GM18951 (cell line): ENCODE measurements around the gene SH2B3.

Experiments
- POLR2A ChIP-seq: IDR thresholded peaks from 4 replicates; pipeline ENCODE4 v1.6.1; 2011; ENCODE audit warnings: mild to moderate bottlenecking; ENCODE audit not compliant: insufficient read length, insufficient read depth; ENCODE audit errors: extremely low read depth
- in situ Hi-C: fragments of 300-500 bp; cut with MboI; formaldehyde crosslinking; loops from one replicate; pipeline ENCODE4 v1.12.0; 2022; ENCODE audit warnings: low sequenced_read_pairs, mixed read lengths, inconsistent platforms; ENCODE audit not compliant: unreplicated experiment

Gene SH2B3

GRCh38 chr12:111434680-111435338 is 29.1 kb downstream of the SH2B3 start:
- in situ Hi-C loops: no loop called here
- TF ChIP-seq POLR2A: no peak

GRCh38 chr12:111435661-111436201 is 30.0 kb downstream of the SH2B3 start:
- no peak for TF ChIP-seq POLR2A
- in situ Hi-C loops: no loop called here

DNA sequence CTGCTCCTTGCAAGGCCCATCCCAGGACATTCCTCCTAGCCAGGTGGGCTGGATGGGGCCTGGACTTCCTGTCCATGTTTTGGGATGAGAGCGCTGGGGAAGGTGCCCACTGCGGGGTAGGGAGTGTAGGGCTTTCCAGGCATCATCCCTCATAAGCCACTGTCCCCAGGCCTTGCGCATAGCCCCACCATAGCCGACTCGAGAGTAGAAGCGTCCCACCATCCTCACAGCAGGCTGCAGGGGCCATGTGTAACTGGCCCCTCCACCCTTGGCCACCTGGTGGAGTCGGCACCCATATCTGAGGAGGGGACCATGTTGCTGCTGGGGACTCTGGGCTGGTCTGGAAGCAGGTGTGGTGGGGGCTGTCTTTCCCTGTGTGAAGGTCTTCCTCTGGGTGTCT is 30.5 kb downstream of the SH2B3 start:
- no peak for TF ChIP-seq POLR2A
- in situ Hi-C loops: no loop called here

DNA sequence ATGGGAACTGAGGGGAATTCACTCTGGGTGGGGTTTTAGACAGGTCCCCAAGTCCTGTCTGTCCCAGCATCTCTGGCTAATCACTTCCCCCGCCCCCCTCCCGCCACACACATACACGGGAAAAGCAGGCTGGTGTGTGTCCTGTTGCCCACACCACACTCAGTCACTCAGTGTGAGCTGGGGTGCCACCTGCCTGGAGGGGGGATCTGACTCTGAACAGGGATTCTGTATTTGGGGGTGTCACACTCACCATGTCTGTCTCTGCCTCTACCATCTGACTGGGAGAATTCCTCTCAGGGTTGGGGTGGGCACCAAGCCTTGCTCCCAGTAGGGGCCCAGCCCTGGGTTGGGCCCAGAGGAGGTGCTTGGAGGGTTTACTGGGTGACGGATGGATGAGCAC is 31.1 kb downstream of the SH2B3 start:
- TF ChIP-seq POLR2A: no peak
- in situ Hi-C loops: no loop called here

GRCh38 chr12:111437816-111438454 is 32.2 kb downstream of the SH2B3 start:
- in situ Hi-C loops: no loop called here
- no peak for TF ChIP-seq POLR2A

DNA sequence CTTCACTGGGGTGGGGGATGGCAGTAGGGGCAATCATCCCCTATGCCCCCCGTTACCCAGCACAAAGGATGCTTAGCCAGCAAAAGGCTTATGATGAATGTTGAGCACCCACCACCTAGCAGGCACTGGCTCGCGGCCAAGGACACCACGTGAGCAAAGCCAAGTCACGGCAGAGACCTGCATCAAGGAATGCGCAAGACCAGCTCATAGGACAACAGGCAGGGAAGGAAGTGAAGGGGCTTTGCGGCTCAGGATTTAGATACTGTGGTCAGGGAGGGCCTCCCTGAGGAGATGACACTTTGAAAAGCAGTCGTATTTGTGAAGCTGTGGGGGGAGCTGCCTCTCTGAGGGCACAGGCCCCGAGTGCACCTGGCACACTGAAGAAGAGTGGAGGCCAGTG is 32.8 kb downstream of the SH2B3 start:
- in situ Hi-C loops: no loop called here

GRCh38 chr12:111439657-111440151 is 34.0 kb downstream of the SH2B3 start:
- in situ Hi-C loops: no loop called here
- no peak for TF ChIP-seq POLR2A

More for the DNA sequence above, 32.8 kb downstream of the SH2B3 start:
- no peak for TF ChIP-seq POLR2A

GRCh38 chr12:111440152-111440551 is 34.4 kb downstream of the SH2B3 start:
- no peak for TF ChIP-seq POLR2A
- in situ Hi-C loops: no loop called here

DNA sequence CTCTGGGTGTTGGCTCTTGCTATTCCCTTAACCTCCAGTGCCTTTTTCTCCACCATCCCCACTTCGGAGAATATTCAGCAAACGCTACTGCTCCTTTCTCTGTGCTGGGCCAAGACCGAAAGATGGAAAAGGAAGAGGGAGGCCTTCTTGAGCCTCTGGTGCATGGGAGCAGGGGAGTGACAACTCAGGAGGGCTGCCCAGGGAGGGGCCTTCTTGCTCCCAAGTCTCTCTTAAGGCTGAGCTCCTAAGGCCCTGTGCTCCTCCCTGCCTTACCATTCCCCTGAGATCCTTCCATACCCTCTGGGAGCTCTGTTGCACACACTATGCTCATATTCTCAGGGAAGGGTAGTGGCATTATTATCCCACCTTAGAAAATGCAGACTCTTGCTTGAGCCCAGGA is 34.9 kb downstream of the SH2B3 start:
- no peak for TF ChIP-seq POLR2A
- in situ Hi-C loops: no loop called here

DNA sequence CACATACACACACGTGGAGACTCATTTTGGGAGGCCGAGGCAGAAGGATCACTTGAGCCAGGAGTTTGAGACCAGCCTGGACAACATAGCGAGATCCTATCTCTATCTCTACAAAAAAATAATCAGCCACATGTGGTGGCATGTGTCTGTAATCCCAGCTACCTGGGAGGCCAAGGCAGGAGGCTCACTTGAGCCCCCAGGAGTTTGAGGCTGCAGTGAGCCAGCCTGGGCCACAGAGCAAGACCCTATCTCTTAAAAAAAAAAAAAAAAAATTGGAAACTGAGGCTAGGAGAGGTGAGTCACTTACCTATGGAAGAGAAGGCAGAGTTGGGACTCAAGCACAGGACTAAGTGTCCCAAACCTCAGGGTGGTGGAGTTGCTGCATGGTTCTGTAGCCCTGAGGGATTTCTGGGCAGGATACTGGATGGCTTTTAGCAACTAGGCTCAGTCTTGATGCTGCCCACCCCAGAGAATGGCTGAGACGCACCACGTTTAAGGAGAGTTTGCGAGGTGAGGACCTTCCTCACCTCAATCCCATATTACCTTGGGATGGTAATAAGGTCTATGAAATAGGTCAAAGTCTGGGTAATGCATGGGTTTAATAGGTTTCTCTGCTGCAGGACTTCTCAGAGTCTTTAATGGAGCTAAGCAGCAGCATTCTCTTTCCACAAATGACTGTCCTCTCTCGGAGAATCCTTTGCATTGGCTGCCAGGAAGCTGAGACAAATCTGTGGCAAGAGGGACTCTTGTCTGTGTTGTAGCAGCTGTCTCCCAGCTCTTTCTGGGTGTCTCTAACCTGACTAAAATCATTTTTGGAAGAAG is 35.6 kb downstream of the SH2B3 start:
- TF ChIP-seq POLR2A: no peak
- in situ Hi-C loops: no loop called here

GRCh38 chr12:111442301-111443045 is 36.8 kb downstream of the SH2B3 start:
- no peak for TF ChIP-seq POLR2A
- in situ Hi-C loops: no loop called here

- in situ Hi-C loops: no loop called here
- TF ChIP-seq POLR2A: no peak
Observed at GRCh38 chr12:111443086-111443485, 37.4 kb downstream of the SH2B3 start.

- in situ Hi-C loops: no loop called here
- no peak for TF ChIP-seq POLR2A
Observed at GRCh38 chr12:111443586-111443985, 37.9 kb downstream of the SH2B3 start.
